Thoracic aorta (tissue), 2 donors: ENCODE results near the gene GP2. TPM values are rescaled to one million over a fixed set of nuclear protein-coding genes. Genes with fewer than 3 reads are reported as not detected.

Source experiments
- ATAC-seq: fragments of 150-250 bp; one replicate; pipeline ENCODE4 v1.8.0; 2017; ENCODE audit warnings: low read depth; ENCODE audit not compliant: insufficient number of reproducible peaks, low FRiP score
- DNase-seq: peaks from one replicate; pipeline ENCODE4 v3.0.0-alpha.2; 2020; ENCODE audit warnings: low spot score
- H3K27ac ChIP-seq, 2 donors: fragments of 200-600 bp; sonication (generic); 1 replicate in 1 of 2; 2 replicates in 1 of 2; pipeline ENCODE4 v1.5.1; 2016; ENCODE audit warnings: mild to moderate bottlenecking in 2 of 2, moderate library complexity in 2 of 2
- H3K27me3 ChIP-seq: fragments of 200-600 bp; sonication (generic); replicated peaks from 2 replicates; pipeline ENCODE4 v1.6.0; 2016; ENCODE audit warnings: mild to moderate bottlenecking; ENCODE audit not compliant: insufficient read depth
- H3K36me3 ChIP-seq: fragments of 200-600 bp; sonication (generic); one replicate; pipeline ENCODE4 v1.5.1; 2016
- H3K4me1 ChIP-seq, 2 donors: fragments of 200-600 bp; sonication (generic); 1 replicate in 1 of 2; 2 replicates in 1 of 2; pipeline versions ENCODE4 v1.5.1 to v1.6.0; 2016; ENCODE audit warnings: low read depth in 2 of 2, mild to moderate bottlenecking in 1 of 2; ENCODE audit not compliant: control insufficient read depth in 1 of 2
- H3K4me3 ChIP-seq: fragments of 200-600 bp; sonication (generic); 2 replicates; pipeline ENCODE4 v1.5.1; 2016; ENCODE audit warnings: mild to moderate bottlenecking
- H3K9me3 ChIP-seq: fragments of 200-600 bp; sonication (generic); 2 replicates; pipeline ENCODE4 v1.5.1; 2016
- total RNA-seq, 2 donors: library from RNA; depleted of rRNA; stranded (reverse); fragments of >200 nt; gene quantifications; one replicate each; pipeline versions ENCODE4 v1.1.0 to v1.2.3, GENCODE V29; 2016
- TF ChIP-seq, protein P1 (sequence below): fragments of 200-600 bp; sonication (generic); IDR thresholded peaks from one replicate; pipeline ENCODE4 v1.5.1; 2019; ENCODE audit warnings: antibody characterized with exemption

GP2 gene
- 1 to 10 TPM; 2.6 to 8.7 TPM for total RNA-seq

DNA sequence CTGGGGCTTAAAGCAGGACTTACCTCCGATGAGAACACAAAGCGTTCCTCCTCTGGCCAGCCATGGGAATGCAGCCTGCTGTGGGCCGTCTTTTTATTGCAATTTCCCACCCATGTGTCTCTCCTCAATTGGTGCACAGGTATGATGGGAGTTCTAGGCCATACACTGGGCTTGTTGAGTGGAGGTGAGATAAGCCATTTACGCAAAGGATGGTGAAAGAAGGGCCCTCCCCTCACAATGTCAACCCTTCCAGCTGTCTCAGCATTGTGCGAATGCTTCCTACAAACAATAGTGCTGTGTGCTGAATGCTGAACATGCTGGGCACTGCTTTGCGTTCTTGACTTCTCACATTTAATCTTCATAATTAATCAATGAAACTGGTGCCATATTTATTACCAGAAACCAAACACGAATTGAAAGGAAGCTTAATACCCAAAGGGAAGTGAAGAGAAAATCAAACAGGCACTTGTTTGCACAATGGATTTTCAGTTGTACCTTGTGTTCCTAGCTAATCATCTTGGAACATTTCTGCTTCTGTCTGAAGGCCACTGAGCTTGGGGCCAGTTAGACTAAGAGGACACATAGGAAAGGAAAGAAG is at the start of gene GP2:
TSS of gene GP2 (minus strand) at position 70 of the 598 bp plus-strand sequence. CDS start 1,082 bp downstream, outside the sequence.
- DNase-seq (no peak), ATAC-seq (no peak)
- H3K27ac ChIP-seq: no peak within 1 kb of the TSS
- H3K4me3 ChIP-seq: no peak within 1 kb of the TSS
- no peaks in the 10 kb centered on the region for H3K36me3 ChIP-seq
- no peaks in the 10 kb centered on the region for H3K9me3 ChIP-seq
- H3K4me1 ChIP-seq: no peaks in the 10 kb centered on the region
- TF ChIP-seq, protein P1, sequence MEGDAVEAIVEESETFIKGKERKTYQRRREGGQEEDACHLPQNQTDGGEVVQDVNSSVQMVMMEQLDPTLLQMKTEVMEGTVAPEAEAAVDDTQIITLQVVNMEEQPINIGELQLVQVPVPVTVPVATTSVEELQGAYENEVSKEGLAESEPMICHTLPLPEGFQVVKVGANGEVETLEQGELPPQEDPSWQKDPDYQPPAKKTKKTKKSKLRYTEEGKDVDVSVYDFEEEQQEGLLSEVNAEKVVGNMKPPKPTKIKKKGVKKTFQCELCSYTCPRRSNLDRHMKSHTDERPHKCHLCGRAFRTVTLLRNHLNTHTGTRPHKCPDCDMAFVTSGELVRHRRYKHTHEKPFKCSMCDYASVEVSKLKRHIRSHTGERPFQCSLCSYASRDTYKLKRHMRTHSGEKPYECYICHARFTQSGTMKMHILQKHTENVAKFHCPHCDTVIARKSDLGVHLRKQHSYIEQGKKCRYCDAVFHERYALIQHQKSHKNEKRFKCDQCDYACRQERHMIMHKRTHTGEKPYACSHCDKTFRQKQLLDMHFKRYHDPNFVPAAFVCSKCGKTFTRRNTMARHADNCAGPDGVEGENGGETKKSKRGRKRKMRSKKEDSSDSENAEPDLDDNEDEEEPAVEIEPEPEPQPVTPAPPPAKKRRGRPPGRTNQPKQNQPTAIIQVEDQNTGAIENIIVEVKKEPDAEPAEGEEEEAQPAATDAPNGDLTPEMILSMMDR: no peak
- H3K27me3 ChIP-seq: no peaks in the 10 kb centered on the region

DNA sequence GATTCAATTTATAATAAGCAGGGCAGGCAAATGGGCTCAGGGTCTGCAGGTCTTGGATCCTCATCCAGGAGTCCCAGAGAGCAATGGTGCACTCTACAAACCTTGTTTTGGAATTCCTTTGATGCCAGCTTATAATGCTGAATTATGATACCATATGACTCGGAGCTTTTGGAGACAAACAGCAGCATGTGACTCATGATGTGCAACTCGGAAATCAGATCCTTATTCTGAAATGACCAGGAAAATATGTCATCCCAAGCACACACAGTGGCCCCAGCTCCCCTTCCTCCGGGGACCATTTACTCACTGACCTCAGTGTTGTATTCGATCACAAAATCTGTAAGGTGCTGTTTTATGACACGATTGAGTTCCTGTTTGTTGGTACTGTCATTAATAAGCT is 45.4 kb upstream of the GP2 start:
- Histone ChIP-seq H3K27me3 (no peaks in the 10 kb centered on the region), H3K9me3 (no peaks in the 10 kb centered on the region), H3K4me1 (no peaks in the 10 kb centered on the region), H3K36me3 (no peaks in the 10 kb centered on the region), H3K27ac (no peak overlapping the region), H3K4me3 (no peak overlapping the region)
- TF ChIP-seq, protein P1: no peak
- ATAC-seq (no peak), DNase-seq (no peak)

- Histone ChIP-seq H3K36me3 (no peaks in the 10 kb centered on the region), H3K27ac (no peak overlapping the region), H3K27me3 (no peaks in the 10 kb centered on the region), H3K9me3 (no peaks in the 10 kb centered on the region), H3K4me1 (no peaks in the 10 kb centered on the region), H3K4me3 (no peak overlapping the region)
- TF ChIP-seq, protein P1: no peak
- DNase-seq (no peak), ATAC-seq (no peak)
Observed at GRCh38 chr16:20369452-20370054, 42.2 kb upstream of the GP2 start.

GRCh38 chr16:20364051-20364450 is 36.7 kb upstream of the GP2 start:
- ATAC-seq (no peak), DNase-seq (no peak)
- H3K27me3 ChIP-seq: no peaks in the 10 kb centered on the region
- no peaks in the 10 kb centered on the region for H3K9me3 ChIP-seq
- peaks cover 0 to 16% of the 10 kb centered on the region in 2 donors for H3K4me1 ChIP-seq
- TF ChIP-seq, protein P1: no peak
- no peak overlapping the region for H3K4me3 ChIP-seq
- no peaks in the 10 kb centered on the region for H3K36me3 ChIP-seq
- H3K27ac ChIP-seq: no peak overlapping the region

GRCh38 chr16:20363191-20363590 is 35.9 kb upstream of the GP2 start:
- Histone ChIP-seq H3K36me3 (no peaks in the 10 kb centered on the region), H3K27ac (no peak overlapping the region), H3K27me3 (no peaks in the 10 kb centered on the region), H3K4me1 (peaks cover 0 to 16% of the 10 kb centered on the region in 2 donors), H3K9me3 (no peaks in the 10 kb centered on the region), H3K4me3 (no peak overlapping the region)
- DNase-seq (no peak), ATAC-seq (no peak)
- TF ChIP-seq, protein P1: no peak
